ENCODE results near the gene KANSL1L. TPM values are rescaled to one million over a fixed set of nuclear protein-coding genes. Genes with fewer than 3 reads are reported as not detected.

The KANSL1L gene
- total and polyA plus RNA-seq, 2 experiments from 2014 or later = 12.4 to 23.6 TPM

- H3K4me3 ChIP-seq = peak overlapping the region; percentile 74
- H3K27me3 ChIP-seq = no peaks in the 10 kb centered on the region
- peak overlapping the region; percentile 97 for H3K27ac ChIP-seq
- TF ChIP-seq CTCF (IDR thresholded peaks at IDR 0.05; ENCODE audit: low read depth, low read length) = no peak
- DNase-seq (ENCODE audit: low read depth in 1 of 2, low spot score in 1 of 2) = peak; percentile 98
- no peaks in the 10 kb centered on the region for H3K9me3 ChIP-seq (ENCODE audit: low read depth)
- no peaks in the 10 kb centered on the region for H3K36me3 ChIP-seq
- peaks cover 17% of the 10 kb centered on the region for H3K4me1 ChIP-seq (ENCODE audit: low read depth)
Measured at GRCh38 chr2:210170446-210171303, 534 bp downstream of the KANSL1L start.

GRCh38 chr2:210170196-210170445, 1.1 kb downstream of the KANSL1L start:
- Histone ChIP-seq H3K27ac (peak overlapping the region; percentile 97), H3K4me3 (peak overlapping the region; percentile 74), H3K9me3 (ENCODE audit: low read depth) (no peaks in the 10 kb centered on the region), H3K4me1 (ENCODE audit: low read depth) (peaks cover 17% of the 10 kb centered on the region), H3K27me3 (no peaks in the 10 kb centered on the region), H3K36me3 (no peaks in the 10 kb centered on the region)
- TF ChIP-seq CTCF (IDR thresholded peaks at IDR 0.05; ENCODE audit: low read depth, low read length) = no peak
- DNase-seq (ENCODE audit: low read depth in 1 of 2, low spot score in 1 of 2) = no peak

DNA sequence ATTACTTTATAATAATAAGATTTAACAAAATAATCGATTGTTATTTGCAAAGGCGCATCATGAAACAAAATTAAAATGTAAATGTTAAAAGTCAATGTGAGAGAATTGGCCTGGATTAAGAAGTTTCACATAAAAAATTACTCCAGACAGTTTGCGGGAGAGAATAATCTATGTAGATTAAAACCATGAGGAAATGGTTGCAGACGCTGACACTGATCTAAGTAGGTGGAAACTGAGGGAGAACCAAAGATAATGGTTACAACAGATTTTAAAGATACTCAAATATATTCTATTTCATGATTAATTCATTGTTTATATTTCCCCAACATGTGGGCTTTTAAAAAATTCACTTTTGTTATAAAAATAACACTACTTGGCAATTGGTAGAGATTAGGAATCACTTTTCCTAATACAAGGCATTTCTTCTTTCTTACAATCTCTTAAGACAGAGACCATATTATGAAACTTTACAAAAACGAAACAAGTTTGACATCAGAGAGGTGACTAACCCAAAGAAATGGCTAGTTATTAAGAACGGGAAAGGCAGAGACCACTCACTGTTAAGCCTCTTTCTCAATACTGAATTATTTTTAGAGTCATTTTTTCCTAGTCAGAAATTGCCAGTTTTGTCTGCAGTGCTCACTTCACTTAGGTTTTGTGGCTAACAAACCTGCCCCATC, 1.6 kb downstream of the KANSL1L start:
- Histone ChIP-seq H3K9me3 (ENCODE audit: low read depth) (no peaks in the 10 kb centered on the region), H3K27ac (peak overlapping the region; percentile 97), H3K4me3 (peak overlapping the region; percentile 74), H3K27me3 (no peaks in the 10 kb centered on the region), H3K36me3 (no peaks in the 10 kb centered on the region), H3K4me1 (ENCODE audit: low read depth) (peaks cover 17% of the 10 kb centered on the region)
- DNase-seq (ENCODE audit: low read depth in 1 of 2, low spot score in 1 of 2) = peak; percentile 1 to 81
- TF ChIP-seq CTCF (IDR thresholded peaks at IDR 0.05; ENCODE audit: low read depth, low read length) = no peak

- DNase-seq (ENCODE audit: low read depth in 1 of 2, low spot score in 1 of 2) = peak in 1 of 2 donors; percentile 4
- H3K9me3 ChIP-seq (ENCODE audit: low read depth) = no peaks in the 10 kb centered on the region
- no peaks in the 10 kb centered on the region for H3K36me3 ChIP-seq
- no peak for TF ChIP-seq CTCF (IDR thresholded peaks at IDR 0.05; ENCODE audit: low read depth, low read length)
- H3K4me1 ChIP-seq (ENCODE audit: low read depth) = peaks cover 21% of the 10 kb centered on the region
- H3K27me3 ChIP-seq = no peaks in the 10 kb centered on the region
- H3K27ac ChIP-seq = no peak overlapping the region
- no peak overlapping the region for H3K4me3 ChIP-seq
Measured at GRCh38 chr2:210167227-210167626, 4.0 kb downstream of the KANSL1L start.

DNA sequence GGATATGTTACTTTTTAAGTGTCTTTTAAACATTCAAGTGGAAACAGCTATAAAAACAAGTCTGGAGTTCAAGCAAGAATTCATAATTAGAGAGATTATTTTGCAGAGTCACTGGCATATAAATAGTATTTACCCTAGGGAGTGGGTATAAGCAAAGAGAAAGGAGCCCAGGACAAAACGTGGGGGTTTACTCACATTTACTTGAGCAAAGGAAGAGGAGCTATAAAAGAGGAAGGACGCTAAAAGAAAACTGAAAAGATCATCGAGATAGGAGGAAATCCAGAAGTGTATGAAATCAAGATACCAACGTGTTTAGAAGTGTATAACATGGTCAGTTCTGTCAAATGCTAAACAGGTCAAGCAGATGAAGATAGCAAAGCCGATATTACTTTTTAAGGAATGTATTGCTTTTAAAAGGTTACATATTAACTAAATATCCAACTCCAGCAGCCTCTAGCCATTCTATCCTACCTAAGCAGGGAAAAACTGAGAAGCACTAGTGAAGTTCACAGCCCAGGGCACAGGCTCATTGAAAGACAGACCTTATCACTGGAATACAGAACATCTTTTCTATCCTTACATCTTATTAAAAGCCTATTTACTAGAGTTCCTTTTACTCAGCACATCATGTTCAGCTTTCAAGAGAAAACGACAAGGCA, 8.6 kb downstream of the KANSL1L start:
- H3K27me3 ChIP-seq = no peaks in the 10 kb centered on the region
- no peak overlapping the region for H3K4me3 ChIP-seq
- H3K36me3 ChIP-seq = no peaks in the 10 kb centered on the region
- TF ChIP-seq CTCF (IDR thresholded peaks at IDR 0.05; ENCODE audit: low read depth, low read length) = no peak
- no peak overlapping the region for H3K27ac ChIP-seq
- DNase-seq (ENCODE audit: low read depth in 1 of 2, low spot score in 1 of 2) = no peak
- H3K9me3 ChIP-seq (ENCODE audit: low read depth) = no peaks in the 10 kb centered on the region
- peaks cover 12% of the 10 kb centered on the region for H3K4me1 ChIP-seq (ENCODE audit: low read depth)

All from cardiac muscle cell (in vitro differentiated cells and primary cell).